Thyroid gland (tissue), 4 donors: ENCODE measurements around the gene VSX1. TPM values are rescaled to one million over a fixed set of nuclear protein-coding genes. Genes with fewer than 3 reads are reported as not detected.

Experiments used
- DNase-seq, 2 donors: peaks; one replicate each; pipeline ENCODE4 v3.0.0-alpha.2; 2019
- H3K27ac ChIP-seq, 3 donors: fragments of 200-600 bp; sonication (generic); 1 replicate in 2 of 3; 2 replicates in 1 of 3; pipeline ENCODE4 v1.5.1; 2016 to 2019; ENCODE audit warnings: mild to moderate bottlenecking in 1 of 3, moderate library complexity in 1 of 3
- H3K27me3 ChIP-seq: fragments of 200-600 bp; sonication (generic); one replicate; pipeline ENCODE4 v1.5.1; 2019
- H3K36me3 ChIP-seq, 2 donors: fragments of 200-600 bp; sonication (generic); one replicate each; pipeline ENCODE4 v1.5.1; 2016 to 2019
- H3K4me1 ChIP-seq, 2 donors: fragments of 200-600 bp; sonication (generic); one replicate each; pipeline ENCODE4 v1.5.1; 2017 to 2019
- H3K4me3 ChIP-seq, 3 donors: fragments of 200-600 bp; sonication (generic); replicated peaks in 1 of 3; 1 replicate in 2 of 3; 2 replicates in 1 of 3; pipeline ENCODE4 v1.5.1; 2016; ENCODE audit warnings: mild to moderate bottlenecking in 1 of 3
- H3K9me3 ChIP-seq: fragments of 200-600 bp; sonication (generic); one replicate; pipeline ENCODE4 v1.5.1; 2017
- CTCF ChIP-seq, 6 experiments: fragments of 200-600 bp in 3 of 6; fragments of 450-650 bp in 3 of 6; sonication (generic) in 3 of 6; IDR thresholded peaks; one replicate each; pipeline ENCODE4 v1.5.1; 2016 to 2019; ENCODE audit warnings: antibody characterized with exemption in 6 of 6, mild to moderate bottlenecking in 2 of 6, inconsistent platforms in 1 of 6, moderate library complexity in 1 of 6
- POLR2A ChIP-seq, 2 donors: fragments of 450-650 bp; IDR thresholded peaks; one replicate each; pipeline ENCODE4 v1.6.1; 2017; ENCODE audit warnings: antibody characterized with exemption in 2 of 2, mild to moderate bottlenecking in 2 of 2, moderate library complexity in 1 of 2
- WGBS, 2 donors: methylation state at CpG; one replicate each; pipeline ENCODE4 v1.1.5; 2017; 5-methylcytosine and 5-hydroxymethylcytosine counted together
- intact Hi-C: fragments of 100-400 bp; cut with DNase I; formaldehyde crosslinking; loops from one replicate; pipeline ENCODE4 v1.15.1; 2023
- total RNA-seq, 4 donors: library from RNA; depleted of rRNA; stranded (reverse); fragments of >200 nt; gene quantifications; one replicate each; pipeline ENCODE4 v1.2.3, GENCODE V29; 2016

The VSX1 gene
- total RNA-seq, 4 donors from 2014 or later, result not detected

DNA sequence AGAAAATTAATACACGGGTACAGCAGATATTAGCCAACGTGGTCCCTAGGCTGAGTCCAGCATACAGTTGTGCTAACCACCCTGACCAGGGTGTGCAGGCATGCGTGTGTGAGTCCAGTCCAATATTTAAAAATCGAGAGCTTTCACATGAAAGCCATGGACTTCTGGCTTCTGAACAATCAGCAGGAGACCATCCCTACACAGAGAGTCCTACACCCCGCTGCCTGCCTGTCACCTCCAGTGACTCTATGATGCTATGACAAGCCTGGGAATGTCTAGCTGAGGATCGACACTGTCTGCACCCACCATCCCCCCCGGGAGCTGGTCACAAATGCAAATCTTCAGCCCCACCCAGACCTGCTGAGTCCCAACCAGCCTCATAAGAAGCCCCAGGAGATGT lies 31.9 kb downstream of the VSX1 start:
- TF ChIP-seq CTCF (IDR thresholded peaks at IDR 0.05) (no peak), POLR2A (IDR thresholded peaks at IDR 0.05) (no peak)
- DNase-seq, result no peak
- Histone ChIP-seq H3K36me3 (peaks cover 4 to 8% of the 10 kb centered on the region in 2 donors), H3K9me3 (no peaks in the 10 kb centered on the region), H3K4me1 (peaks cover 57 to 83% of the 10 kb centered on the region in 2 donors), H3K27ac (peak overlapping the region; percentile 1 to 53 (median 20)), H3K27me3 (no peaks in the 10 kb centered on the region), H3K4me3 (no peak overlapping the region)
- 61 to 73% methylated on average over 7 of the region's 7 CpGs for WGBS, 2 donors
- intact Hi-C loops, result no loop called here

DNA sequence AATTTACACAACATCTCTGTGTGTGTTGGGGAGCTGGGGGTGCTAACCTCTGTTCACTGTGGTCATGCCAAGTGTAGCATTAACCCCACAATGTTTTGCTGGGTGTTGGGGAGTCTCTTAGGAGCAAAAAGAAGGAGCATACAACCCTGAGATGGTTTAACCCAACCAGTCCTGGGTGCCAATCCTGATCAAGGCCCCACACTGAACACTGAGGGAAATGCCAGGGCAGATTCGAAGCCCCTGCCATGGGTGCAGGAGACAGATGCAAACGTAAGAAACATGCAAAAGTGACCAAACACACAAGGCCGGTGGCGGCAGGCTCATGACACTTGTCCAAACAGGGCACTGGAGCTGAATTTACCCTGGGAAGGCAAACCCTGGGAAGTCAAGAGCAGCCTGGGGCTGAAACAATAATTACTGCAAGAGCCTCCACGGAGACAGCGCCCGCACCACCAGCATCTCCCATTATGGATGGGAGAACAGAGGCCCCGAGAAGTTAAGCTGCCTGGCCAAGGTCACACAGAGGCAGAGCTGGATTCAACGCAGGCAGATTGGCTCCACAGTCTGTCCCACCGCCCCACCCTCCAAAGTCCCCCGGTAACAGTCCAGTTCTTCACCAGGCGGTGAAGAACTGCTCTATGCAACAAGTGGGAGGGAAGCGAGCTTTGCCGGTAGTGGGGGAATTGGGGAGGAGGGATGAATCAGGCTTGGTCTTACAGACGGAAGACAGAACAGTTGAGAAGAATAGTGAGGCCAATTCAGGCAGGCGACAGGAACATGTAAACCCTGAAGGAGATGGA lies 32.5 kb downstream of the VSX1 start:
- WGBS, 2 donors, result 70 to 74% methylated on average over 16 of the region's 16 CpGs
- peak overlapping the region; percentile 1 to 53 (median 20) for H3K27ac ChIP-seq
- no peaks in the 10 kb centered on the region for H3K9me3 ChIP-seq
- intact Hi-C loops, result no loop called here
- H3K4me3 ChIP-seq, result no peak overlapping the region
- H3K27me3 ChIP-seq, result no peaks in the 10 kb centered on the region
- TF ChIP-seq CTCF (IDR thresholded peaks at IDR 0.05), result no peak
- peaks cover 4 to 8% of the 10 kb centered on the region in 2 donors for H3K36me3 ChIP-seq
- peaks cover 50 to 77% of the 10 kb centered on the region in 2 donors for H3K4me1 ChIP-seq
- no peak for DNase-seq

DNA sequence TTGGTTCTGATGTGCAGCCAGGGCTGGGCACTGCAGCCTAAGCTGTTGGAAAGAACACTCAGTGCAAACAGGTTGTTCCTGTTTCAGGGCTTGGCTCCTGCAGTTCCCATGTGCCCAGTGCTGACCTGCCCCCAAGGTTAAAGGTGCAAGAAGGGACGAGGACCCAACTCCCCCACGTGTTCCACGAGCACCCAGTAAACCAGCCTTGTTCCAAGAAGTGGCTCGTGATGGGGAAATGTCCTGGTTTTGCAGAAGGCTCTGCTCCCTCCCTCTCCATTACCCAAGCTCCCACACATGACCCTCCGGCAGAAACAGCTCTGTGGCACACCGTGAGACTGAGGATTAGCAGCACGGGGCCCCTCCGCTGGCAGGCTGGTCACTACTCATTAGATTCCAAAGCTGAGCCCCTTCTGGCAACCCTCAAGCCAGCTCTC lies 33.4 kb downstream of the VSX1 start:
- H3K9me3 ChIP-seq, result no peaks in the 10 kb centered on the region
- DNase-seq, result peak; percentile 54 to 60
- TF ChIP-seq POLR2A (IDR thresholded peaks at IDR 0.05), result no peak
- no peak for TF ChIP-seq CTCF (IDR thresholded peaks at IDR 0.05)
- peaks cover 42 to 74% of the 10 kb centered on the region in 2 donors for H3K4me1 ChIP-seq
- peaks cover 4 to 8% of the 10 kb centered on the region in 2 donors for H3K36me3 ChIP-seq
- H3K27ac ChIP-seq, result peak overlapping the region in 2 of 3 donors; percentile 25 to 41
- no peaks in the 10 kb centered on the region for H3K27me3 ChIP-seq
- no peak overlapping the region for H3K4me3 ChIP-seq
- intact Hi-C loops, result no loop called here
- WGBS, 2 donors, result 42 to 70% methylated on average over 4 to 8 of the region's 8 CpGs

GRCh38 chr20:25047766-25048165 lies 34.2 kb downstream of the VSX1 start:
- H3K4me3 ChIP-seq, result no peak overlapping the region
- H3K4me1 ChIP-seq, result peaks cover 39 to 74% of the 10 kb centered on the region in 2 donors
- intact Hi-C loops, result no loop called here
- no peak for TF ChIP-seq POLR2A (IDR thresholded peaks at IDR 0.05)
- TF ChIP-seq CTCF (IDR thresholded peaks at IDR 0.05), result no peak
- 44 to 54% methylated on average over 8 to 13 of the region's 13 CpGs for WGBS, 2 donors
- H3K27ac ChIP-seq, result peak overlapping the region; percentile 25 to 49 (median 27)
- no peaks in the 10 kb centered on the region for H3K9me3 ChIP-seq
- peaks cover 4 to 8% of the 10 kb centered on the region in 2 donors for H3K36me3 ChIP-seq
- peak; percentile 72 to 75 for DNase-seq
- H3K27me3 ChIP-seq, result no peaks in the 10 kb centered on the region
